ENCODE data around the gene TRIM33. TPM values are rescaled to one million over a fixed set of nuclear protein-coding genes. Genes with fewer than 3 reads are reported as not detected.

Gene TRIM33
- total and polyA plus RNA-seq, 3 donors from 2014 or later, result 63.7 to 88.7 (median 67.9) TPM

DNA sequence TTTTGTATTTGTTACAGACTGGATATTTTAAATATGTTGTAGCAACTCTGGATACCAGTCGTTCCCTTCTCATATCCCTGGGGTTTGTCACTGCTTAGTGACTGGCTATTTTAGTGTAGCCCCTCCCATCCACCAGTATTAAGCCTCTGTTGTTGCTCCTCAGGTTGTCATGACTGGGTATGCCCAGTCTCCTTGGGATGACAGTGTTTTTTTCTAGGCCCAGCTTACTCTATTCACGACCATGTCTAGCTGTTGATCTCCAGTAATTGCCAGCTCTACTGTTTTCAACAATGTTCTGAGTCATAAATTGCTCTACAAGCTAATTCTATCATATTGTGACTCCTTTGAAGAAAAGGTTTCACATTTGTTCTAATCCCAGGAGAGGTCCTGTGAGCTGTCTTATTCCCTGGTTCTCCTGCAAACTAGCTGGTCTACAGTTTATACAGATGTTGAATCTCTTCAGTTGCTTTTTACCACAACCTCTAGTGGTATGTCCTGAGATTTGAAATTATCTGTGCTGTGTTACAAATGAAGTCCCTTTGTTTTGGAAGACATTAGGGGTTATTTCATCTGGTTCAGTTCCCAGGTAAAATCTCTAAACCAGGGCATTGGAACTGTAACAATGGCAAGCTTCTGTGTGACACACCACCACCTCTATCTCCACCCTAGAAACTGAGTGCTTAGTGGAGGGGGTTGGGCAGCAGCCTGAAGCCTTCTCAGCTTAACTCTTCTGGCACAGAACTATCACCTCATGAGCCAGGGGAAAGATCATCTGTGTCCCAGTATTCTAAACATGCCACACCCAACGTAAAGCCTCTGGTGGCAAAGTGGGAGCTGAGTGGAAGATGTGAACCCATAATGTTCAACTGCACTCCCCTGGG lies 124.6 kb downstream of the TRIM33 start:
- Histone ChIP-seq H3K9me3 (no peaks in the 10 kb centered on the region), H3K27me3 (no peaks in the 10 kb centered on the region), H3K4me1 (no peaks in the 10 kb centered on the region), H3K36me3 (ENCODE audit: low read depth, missing control alignments) (no peaks in the 10 kb centered on the region), H3K4me3 (no peak overlapping the region), H3K27ac (no peak overlapping the region)
- DNase-seq, result no peak
- TF ChIP-seq, protein P1, sequence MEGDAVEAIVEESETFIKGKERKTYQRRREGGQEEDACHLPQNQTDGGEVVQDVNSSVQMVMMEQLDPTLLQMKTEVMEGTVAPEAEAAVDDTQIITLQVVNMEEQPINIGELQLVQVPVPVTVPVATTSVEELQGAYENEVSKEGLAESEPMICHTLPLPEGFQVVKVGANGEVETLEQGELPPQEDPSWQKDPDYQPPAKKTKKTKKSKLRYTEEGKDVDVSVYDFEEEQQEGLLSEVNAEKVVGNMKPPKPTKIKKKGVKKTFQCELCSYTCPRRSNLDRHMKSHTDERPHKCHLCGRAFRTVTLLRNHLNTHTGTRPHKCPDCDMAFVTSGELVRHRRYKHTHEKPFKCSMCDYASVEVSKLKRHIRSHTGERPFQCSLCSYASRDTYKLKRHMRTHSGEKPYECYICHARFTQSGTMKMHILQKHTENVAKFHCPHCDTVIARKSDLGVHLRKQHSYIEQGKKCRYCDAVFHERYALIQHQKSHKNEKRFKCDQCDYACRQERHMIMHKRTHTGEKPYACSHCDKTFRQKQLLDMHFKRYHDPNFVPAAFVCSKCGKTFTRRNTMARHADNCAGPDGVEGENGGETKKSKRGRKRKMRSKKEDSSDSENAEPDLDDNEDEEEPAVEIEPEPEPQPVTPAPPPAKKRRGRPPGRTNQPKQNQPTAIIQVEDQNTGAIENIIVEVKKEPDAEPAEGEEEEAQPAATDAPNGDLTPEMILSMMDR (IDR thresholded peaks at IDR 0.05), result no peak
- no peak for TF ChIP-seq POLR2A (IDR thresholded peaks at IDR 0.05)
- WGBS, 2 donors, result 57 to 67% methylated on average over 3 of the region's 3 CpGs
- intact Hi-C loops (cut with DNase I; ENCODE audit: low total_unique reads), result no loop called here

DNA sequence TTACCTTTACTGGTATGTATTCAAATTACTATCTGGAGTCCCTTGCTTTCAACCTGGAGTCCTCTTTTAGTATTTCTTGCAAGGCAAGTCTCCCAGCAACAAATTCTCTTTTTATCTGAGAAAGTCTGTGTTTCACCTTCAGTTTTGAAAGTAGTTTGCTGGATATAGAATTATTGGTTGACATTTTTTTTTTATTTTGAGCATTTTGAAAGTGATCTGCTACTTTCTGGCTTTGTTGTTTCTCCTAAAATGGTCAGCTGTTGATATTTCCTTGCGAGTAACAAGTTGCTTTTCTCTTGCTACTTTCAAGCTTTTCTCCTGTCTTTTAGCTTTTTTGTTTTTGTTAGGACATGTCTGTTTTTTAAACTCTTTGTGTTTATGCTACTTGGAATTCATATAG lies 126.1 kb downstream of the TRIM33 start:
- Histone ChIP-seq H3K4me1 (no peaks in the 10 kb centered on the region), H3K27ac (no peak overlapping the region), H3K27me3 (no peaks in the 10 kb centered on the region), H3K9me3 (no peaks in the 10 kb centered on the region), H3K4me3 (no peak overlapping the region), H3K36me3 (ENCODE audit: low read depth, missing control alignments) (no peaks in the 10 kb centered on the region)
- WGBS, 2 donors, result 79 to 86% methylated on average over 1 of the region's 1 CpG
- TF ChIP-seq, protein P1 (IDR thresholded peaks at IDR 0.05), result no peak
- no peak for DNase-seq
- intact Hi-C loops (cut with DNase I; ENCODE audit: low total_unique reads), result no loop called here

DNA sequence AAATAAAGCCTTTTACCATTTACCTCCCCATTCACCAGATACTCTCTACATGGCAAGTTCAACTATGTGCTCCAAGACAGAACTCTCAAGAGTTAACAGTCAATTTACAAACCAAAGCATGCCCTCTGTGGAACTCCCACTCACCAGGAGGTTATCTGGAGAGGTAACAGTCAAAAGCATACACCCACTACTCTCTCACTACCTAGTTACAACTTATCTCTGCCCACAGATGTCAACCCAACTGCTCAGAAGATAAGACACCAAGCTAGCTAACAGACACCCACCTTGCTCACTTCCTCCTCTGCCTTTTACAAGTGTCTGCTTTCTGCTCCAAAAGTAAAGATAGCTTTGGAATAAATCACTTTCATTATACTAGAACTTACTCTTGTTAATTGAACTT lies 131.0 kb downstream of the TRIM33 start:
- intact Hi-C loops (cut with DNase I; ENCODE audit: low total_unique reads), result no loop called here
- H3K4me3 ChIP-seq, result no peak overlapping the region
- no peak for DNase-seq
- TF ChIP-seq, protein P1 (IDR thresholded peaks at IDR 0.05), result no peak
- TF ChIP-seq POLR2A (IDR thresholded peaks at IDR 0.05), result no peak
- no peaks in the 10 kb centered on the region for H3K27me3 ChIP-seq
- no peaks in the 10 kb centered on the region for H3K4me1 ChIP-seq
- H3K9me3 ChIP-seq, result no peaks in the 10 kb centered on the region
- H3K27ac ChIP-seq, result no peak overlapping the region
- H3K36me3 ChIP-seq (ENCODE audit: low read depth, missing control alignments), result no peaks in the 10 kb centered on the region

DNA sequence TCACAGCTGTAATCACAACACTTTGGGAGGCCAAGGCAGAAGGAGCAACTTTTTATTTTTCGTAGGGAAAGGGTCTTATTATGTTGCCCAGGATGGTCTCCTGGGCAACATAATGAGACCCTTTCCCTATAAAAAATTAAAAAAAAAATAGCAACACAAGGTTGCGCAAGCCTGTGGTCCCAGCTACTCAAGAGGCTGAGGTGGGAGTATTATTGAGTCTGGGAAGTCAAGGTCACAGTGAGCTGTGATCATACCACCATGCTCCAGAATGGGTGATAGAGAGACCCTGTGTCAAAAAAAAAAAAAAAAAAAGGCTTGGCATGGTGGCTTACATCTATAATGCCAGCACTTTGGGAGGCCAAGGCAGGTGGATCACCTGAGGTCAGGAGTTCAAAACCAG lies 131.6 kb downstream of the TRIM33 start:
- Histone ChIP-seq H3K9me3 (no peaks in the 10 kb centered on the region), H3K36me3 (ENCODE audit: low read depth, missing control alignments) (no peaks in the 10 kb centered on the region), H3K4me3 (no peak overlapping the region), H3K27ac (no peak overlapping the region), H3K4me1 (no peaks in the 10 kb centered on the region), H3K27me3 (no peaks in the 10 kb centered on the region)
- intact Hi-C loops (cut with DNase I; ENCODE audit: low total_unique reads), result no loop called here
- TF ChIP-seq, protein P1 (IDR thresholded peaks at IDR 0.05), result no peak
- TF ChIP-seq POLR2A (IDR thresholded peaks at IDR 0.05), result no peak
- no peak for DNase-seq
- 83 to 94% methylated on average over 2 of the region's 2 CpGs for WGBS, 2 donors

DNA sequence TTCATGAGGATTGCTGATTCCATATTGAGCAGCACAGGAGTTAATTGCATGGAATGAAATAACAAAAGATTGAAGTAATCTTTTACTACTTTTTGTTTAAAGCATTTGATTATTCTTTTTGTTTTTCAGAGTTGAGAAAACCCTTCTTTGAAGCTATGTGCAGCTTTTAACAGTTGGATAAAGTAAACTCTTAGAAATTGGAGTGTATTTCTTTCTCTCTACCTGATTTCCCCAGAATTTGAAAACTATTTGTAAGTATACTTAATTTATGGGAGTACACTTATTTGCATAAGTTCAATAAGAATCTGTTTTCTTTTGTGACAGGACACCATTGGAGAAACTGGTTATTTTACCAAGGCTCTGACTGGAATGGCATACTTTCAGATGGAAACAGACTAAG lies 133.6 kb downstream of the TRIM33 start:
- H3K9me3 ChIP-seq, result no peaks in the 10 kb centered on the region
- DNase-seq, result no peak
- intact Hi-C loops (cut with DNase I; ENCODE audit: low total_unique reads), result no loop called here
- no peak overlapping the region for H3K4me3 ChIP-seq
- TF ChIP-seq, protein P1 (IDR thresholded peaks at IDR 0.05), result no peak
- TF ChIP-seq POLR2A (IDR thresholded peaks at IDR 0.05), result no peak
- no peaks in the 10 kb centered on the region for H3K27me3 ChIP-seq
- no peak overlapping the region for H3K27ac ChIP-seq
- H3K4me1 ChIP-seq, result no peaks in the 10 kb centered on the region
- H3K36me3 ChIP-seq (ENCODE audit: low read depth, missing control alignments), result no peaks in the 10 kb centered on the region
